ENCODE data around the gene ATP6V1B1.

The ATP6V1B1 gene

DNA sequence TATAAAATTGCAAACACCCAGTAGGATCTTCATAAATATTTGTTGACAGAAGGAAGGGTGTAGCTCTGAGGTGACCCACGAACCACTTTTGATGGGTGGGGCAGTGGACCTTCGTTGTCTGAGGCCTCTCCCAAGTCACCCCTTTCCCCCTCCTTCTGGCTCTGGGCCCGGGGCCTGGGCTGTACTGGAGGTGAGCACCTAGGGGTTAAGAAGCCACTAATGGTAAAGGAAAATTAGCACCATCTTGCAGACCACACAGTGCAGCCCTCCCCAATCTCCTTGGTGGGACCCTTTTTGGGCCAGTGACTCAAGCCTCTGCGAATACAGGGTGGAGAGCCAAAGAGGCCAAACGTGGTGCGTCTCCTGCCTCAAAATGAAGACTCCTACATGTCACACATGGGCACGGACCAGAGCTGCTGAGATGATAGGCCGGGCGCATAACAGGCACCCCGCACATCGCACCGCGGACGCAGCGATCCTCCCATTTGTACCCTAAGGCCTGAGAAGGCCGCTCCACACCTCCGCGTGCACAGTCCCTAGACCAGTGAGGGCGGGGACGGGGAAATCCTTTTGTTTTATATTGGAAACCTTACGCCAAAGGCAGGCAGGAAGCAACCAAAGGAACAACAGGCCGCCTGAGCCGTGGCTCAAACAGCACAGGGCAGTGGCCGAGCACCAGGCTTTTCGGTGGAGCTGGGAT, 31.9 kb upstream of the ATP6V1B1 start:
- DNase-seq (ENCODE audit: extremely low spot score): no peak
- no peak for TF ChIP-seq SP1 (IDR thresholded peaks at IDR 0.05)
- no peak for TF ChIP-seq NFRKB (IDR thresholded peaks at IDR 0.05)
- TF ChIP-seq LEF1 (IDR thresholded peaks at IDR 0.05; ENCODE audit: borderline replicate concordance): no peak
- TF ChIP-seq CTBP1 (IDR thresholded peaks at IDR 0.05; ENCODE audit: borderline replicate concordance): no peak
- no peak for TF ChIP-seq BHLHE40 (IDR thresholded peaks at IDR 0.05; ENCODE audit: borderline replicate concordance)
- TF ChIP-seq, protein P1, sequence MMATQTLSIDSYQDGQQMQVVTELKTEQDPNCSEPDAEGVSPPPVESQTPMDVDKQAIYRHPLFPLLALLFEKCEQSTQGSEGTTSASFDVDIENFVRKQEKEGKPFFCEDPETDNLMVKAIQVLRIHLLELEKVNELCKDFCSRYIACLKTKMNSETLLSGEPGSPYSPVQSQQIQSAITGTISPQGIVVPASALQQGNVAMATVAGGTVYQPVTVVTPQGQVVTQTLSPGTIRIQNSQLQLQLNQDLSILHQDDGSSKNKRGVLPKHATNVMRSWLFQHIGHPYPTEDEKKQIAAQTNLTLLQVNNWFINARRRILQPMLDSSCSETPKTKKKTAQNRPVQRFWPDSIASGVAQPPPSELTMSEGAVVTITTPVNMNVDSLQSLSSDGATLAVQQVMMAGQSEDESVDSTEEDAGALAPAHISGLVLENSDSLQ (IDR thresholded peaks at IDR 0.05): no peak
- no peak for TF ChIP-seq HDGF (IDR thresholded peaks at IDR 0.05; ENCODE audit: borderline replicate concordance)
- no peak for TF ChIP-seq L3MBTL2 (conservative IDR thresholded peaks at IDR 0.05)
- TF ChIP-seq SUZ12 (IDR thresholded peaks at IDR 0.05): no peak
- TF ChIP-seq TARDBP (IDR thresholded peaks at IDR 0.05): no peak
- POLR2A ChIA-PET: no interaction called here
- CTCF ChIA-PET: no interaction called here

DNA sequence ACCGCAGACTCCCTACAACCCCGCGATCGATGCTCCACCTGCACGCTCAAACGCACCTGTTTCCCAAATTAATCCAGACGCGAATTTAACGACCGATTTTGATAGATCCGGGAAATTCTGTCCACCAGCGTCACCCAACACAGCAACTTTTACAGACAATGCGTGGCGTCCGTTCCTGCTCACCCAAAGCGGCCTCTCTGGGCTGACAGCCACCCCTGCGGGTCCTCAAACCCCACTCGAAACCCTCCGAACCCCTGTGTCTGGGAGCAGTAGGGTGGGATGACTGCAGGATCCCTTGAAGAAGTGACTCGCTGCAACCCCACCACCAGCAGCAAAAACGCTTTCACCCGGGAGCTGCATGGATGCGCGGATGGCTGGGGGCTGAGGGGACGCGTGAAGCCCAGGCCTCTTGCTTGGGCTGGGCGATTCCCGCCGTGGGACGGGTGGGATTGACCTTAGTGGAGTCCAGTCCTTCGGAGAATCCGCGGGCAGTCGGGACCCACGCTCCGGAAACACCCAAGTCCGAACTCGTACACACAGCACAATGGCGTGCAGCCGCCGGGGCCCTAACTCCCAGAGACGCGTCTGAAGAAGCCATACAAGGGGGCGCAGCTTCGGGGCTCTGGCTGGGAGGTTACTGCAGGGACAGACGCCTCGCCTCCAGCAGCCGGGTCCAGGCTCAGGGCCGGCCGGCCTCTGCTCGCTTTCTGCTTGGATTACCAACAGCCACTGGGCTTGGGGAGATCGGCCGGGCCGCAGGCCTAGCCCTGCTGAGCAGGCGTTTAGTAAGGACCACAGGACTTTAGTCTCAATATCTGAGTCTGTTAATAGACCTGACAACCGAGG, 31.1 kb upstream of the ATP6V1B1 start:
- ChIA-PET CTCF (no interaction called here), POLR2A (no interaction called here)
- TF ChIP-seq L3MBTL2 (conservative IDR thresholded peaks at IDR 0.05) (no peak), SUZ12 (IDR thresholded peaks at IDR 0.05) (no peak), ZNF384 (IDR thresholded peaks at IDR 0.05) (no peak), CTBP1 (IDR thresholded peaks at IDR 0.05; ENCODE audit: borderline replicate concordance) (no peak), TARDBP (IDR thresholded peaks at IDR 0.05) (no peak), NFRKB (IDR thresholded peaks at IDR 0.05) (no peak), HDGF (IDR thresholded peaks at IDR 0.05; ENCODE audit: borderline replicate concordance) (no peak), FOXA1 (IDR thresholded peaks at IDR 0.05) (no peak)
- TF ChIP-seq, protein P1 (IDR thresholded peaks at IDR 0.05): no peak
- DNase-seq (ENCODE audit: extremely low spot score): no peak

DNA sequence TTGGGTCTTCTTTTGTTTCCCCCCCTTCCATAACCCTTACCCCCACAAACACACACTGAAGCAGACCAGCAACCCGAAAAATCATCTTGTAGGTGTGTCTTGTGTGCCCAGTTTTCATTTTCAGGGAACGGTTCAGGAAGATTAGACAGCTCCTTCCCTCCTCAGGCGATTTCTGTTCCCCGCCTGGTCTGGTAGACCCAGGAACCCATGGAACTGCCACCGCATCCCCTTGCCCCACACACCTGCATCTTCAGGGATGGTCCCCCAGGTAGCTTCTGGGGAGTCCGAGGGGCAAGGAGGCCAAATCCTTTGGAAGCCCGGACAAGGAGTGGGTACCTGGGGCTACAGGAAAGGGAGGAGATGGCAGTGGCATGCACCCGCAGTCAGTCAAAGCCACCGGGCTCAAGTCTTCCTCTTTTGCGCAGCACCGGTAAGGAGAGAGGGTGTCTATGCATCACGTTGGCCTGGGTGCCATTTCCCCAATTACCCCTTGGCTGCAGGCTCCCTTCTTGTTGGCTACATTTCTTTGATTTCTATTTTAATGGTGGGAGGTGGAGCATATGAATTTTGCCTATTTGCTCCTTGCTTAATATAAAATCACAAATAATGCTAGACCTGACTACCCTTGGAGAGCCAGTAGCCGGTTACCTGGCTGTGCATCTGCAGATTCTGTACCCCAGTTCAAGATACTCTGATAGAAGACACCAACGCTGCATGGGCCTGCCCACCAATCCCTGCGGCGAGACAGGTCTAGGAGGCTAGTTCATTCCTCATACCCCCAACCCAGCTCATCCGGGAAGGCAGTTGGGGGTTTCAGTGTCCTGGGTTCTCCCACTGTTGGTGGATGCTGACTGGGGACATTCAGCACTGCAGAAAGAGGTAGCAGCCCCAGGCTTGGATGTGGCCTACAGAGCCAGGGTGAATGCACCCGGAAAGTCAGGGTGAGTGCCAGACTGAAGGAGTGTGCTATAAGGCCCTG, 30.0 kb upstream of the ATP6V1B1 start:
- TF ChIP-seq HDGF (IDR thresholded peaks at IDR 0.05; ENCODE audit: borderline replicate concordance) (no peak), FOXM1 (IDR thresholded peaks at IDR 0.05; ENCODE audit: borderline replicate concordance) (no peak), SUZ12 (IDR thresholded peaks at IDR 0.05) (no peak), L3MBTL2 (conservative IDR thresholded peaks at IDR 0.05) (no peak), ZNF384 (IDR thresholded peaks at IDR 0.05) (no peak), SP1 (IDR thresholded peaks at IDR 0.05) (no peak), CTBP1 (IDR thresholded peaks at IDR 0.05; ENCODE audit: borderline replicate concordance) (no peak), BHLHE40 (IDR thresholded peaks at IDR 0.05; ENCODE audit: borderline replicate concordance) (no peak), NFRKB (IDR thresholded peaks at IDR 0.05) (no peak)
- TF ChIP-seq, protein P1 (IDR thresholded peaks at IDR 0.05): no peak
- CTCF ChIA-PET: no interaction called here
- POLR2A ChIA-PET: interaction anchor here (1.3 kb wide), 1 partner anchor 32 kb away, joined by 3 read pairs; no protein-coding TSS in a partner anchor

DNA sequence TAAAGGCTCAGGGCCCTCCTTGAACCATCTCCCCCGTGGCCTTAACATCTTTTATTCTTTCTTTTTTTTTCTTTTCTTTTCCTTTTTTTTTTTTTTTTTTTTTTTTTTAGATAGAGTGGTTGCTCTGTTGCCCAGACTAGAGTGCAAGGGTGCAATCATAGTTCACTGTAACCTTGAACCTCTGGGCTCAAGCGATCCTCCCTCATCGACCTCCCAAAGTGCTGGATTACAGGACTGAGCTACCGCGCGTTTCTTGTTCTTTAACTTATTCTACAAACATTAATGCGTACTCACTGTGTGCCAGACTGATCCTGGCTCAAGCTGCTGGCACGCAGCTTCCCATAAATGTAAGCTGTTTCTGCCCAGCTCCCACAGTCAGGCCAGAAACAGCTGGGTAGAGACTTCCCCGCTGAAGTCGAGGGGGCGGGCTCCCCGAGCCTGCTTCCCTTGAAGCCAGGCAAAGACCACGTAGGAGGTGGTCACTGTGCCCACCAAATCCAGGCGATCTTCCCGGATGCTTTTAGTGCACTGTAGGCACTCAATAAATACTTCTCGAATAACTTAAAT, 29.2 kb upstream of the ATP6V1B1 start:
- DNase-seq (ENCODE audit: extremely low spot score): no peak
- POLR2A ChIA-PET: interaction anchor here (1.3 kb wide), 1 partner anchor 33 kb away, joined by 3 read pairs; no protein-coding TSS in a partner anchor
- CTCF ChIA-PET: no interaction called here
- TF ChIP-seq SP1 (IDR thresholded peaks at IDR 0.05) (no peak), HDGF (IDR thresholded peaks at IDR 0.05; ENCODE audit: borderline replicate concordance) (no peak), CTBP1 (IDR thresholded peaks at IDR 0.05; ENCODE audit: borderline replicate concordance) (no peak), LEF1 (IDR thresholded peaks at IDR 0.05; ENCODE audit: borderline replicate concordance) (no peak), BHLHE40 (IDR thresholded peaks at IDR 0.05; ENCODE audit: borderline replicate concordance) (no peak), FOXK2 (IDR thresholded peaks at IDR 0.05) (no peak), ELF4 (IDR thresholded peaks at IDR 0.05) (no peak), L3MBTL2 (conservative IDR thresholded peaks at IDR 0.05) (no peak), SUZ12 (IDR thresholded peaks at IDR 0.05) (no peak), FOXA1 (IDR thresholded peaks at IDR 0.05) (no peak), FOXM1 (IDR thresholded peaks at IDR 0.05; ENCODE audit: borderline replicate concordance) (no peak), ARNT (IDR thresholded peaks at IDR 0.05) (no peak), ZNF384 (IDR thresholded peaks at IDR 0.05) (no peak)
- TF ChIP-seq, protein P1 (IDR thresholded peaks at IDR 0.05): no peak

More for the DNA sequence above, 30.0 kb upstream of the ATP6V1B1 start:
- DNase-seq (ENCODE audit: extremely low spot score): no peak

Data from HEK293T (cell line).